Measurements from ENCODE around the gene GDI1.

The GDI1 gene

DNA sequence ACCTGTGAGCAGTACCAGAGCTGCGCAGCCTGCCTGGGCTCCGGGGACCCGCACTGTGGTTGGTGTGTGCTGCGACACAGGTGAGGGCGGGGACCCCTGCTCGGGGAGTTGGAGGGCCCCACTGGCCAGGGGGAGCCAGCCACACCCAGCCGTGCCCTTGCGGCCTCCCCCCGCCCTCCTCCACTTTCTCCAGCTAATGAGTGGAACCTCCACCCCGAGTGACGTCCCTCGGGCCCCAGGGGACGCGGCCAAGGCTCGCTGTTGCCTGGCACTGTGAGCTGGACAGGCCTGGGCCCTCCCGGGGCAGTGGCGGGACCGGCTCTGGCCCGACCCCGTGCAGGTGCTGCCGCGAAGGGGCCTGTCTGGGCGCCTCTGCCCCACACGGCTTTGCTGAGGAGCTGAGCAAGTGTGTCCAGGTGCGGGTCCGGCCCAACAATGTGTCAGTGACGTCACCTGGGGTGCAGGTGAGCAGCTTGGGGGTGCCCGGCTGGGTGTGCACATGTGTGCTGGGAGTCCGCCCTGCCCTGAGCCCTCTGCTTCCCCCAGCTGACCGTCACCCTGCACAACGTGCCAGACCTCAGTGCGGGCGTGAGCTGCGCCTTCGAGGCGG is 26.8 kb downstream of the GDI1 start:
- DNase-seq = no peak

- DNase-seq = no peak
Measured at GRCh38 chrX:154464806-154465365, 27.9 kb downstream of the GDI1 start.

DNA sequence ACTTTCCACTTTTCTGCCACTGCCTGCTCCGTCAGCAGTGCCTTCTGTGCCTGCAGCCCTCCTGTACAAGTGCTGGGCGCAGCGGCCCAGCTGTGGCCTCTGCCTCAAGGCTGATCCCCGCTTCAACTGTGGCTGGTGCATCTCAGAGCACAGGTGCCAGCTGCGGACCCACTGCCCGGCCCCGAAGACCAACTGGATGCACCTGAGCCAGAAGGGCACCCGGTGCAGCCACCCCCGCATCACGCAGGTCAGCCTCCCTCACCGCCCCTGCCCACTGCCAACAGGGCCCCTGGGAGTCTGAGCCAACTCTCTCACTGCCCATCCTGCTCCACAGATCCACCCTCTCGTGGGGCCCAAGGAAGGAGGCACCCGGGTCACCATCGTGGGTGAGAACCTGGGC is 28.6 kb downstream of the GDI1 start:
- DNase-seq = no peak

DNA sequence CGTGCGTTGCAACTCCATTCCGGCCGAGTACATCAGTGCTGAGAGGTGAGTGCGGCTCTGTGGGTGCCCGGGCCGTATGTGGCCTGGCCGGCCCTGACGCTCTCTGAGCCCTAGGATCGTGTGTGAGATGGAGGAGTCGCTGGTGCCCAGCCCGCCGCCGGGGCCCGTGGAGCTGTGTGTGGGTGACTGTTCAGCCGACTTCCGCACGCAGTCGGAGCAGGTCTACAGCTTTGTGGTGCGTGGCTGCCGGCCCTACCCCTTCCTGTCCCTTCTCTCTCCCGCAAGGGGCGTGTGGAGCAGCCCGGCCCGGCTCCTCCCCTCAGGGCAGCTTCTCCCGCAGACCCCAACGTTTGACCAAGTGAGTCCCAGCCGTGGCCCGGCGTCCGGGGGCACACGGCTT is 29.1 kb downstream of the GDI1 start:
- DNase-seq = no peak

GRCh38 chrX:154466907-154467306 is 30.0 kb downstream of the GDI1 start:
- DNase-seq = no peak

DNA sequence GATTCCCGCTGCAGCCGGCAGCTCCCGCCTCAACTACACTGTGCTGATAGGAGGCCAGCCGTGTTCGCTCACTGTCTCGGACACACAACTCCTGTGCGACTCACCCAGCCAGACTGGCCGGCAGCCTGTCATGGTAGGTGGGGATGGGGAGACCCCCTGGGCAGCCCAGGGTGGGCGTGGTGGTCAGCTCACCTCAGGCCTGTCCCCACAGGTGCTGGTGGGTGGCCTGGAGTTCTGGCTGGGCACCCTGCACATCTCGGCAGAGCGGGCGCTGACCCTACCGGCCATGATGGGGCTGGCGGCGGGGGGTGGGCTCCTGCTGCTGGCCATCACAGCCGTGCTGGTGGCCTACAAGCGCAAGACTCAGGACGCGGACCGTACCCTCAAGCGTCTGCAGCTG is 30.6 kb downstream of the GDI1 start:
- no peak for DNase-seq

DNA sequence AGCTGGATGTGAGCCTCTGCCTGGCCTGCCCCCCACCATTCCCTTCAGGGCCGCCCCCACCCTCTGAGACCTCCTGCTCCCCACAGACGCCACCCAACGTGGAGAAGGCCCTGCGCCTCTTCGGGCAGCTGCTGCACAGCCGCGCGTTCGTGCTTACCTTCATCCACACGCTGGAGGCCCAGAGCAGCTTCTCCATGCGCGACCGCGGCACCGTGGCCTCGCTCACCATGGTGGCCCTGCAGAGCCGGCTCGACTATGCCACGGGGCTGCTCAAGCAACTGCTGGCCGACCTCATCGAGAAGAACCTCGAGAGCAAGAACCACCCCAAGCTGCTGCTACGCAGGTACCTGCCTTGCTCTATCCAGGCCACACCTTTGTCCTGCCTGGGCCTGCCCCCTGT is 31.3 kb downstream of the GDI1 start:
- no peak for DNase-seq

- no peak for DNase-seq
Measured at GRCh38 chrX:154469114-154469513, 32.2 kb downstream of the GDI1 start.

- no peak for DNase-seq
Measured at GRCh38 chrX:154469880-154470279, 32.9 kb downstream of the GDI1 start.

- no peak for DNase-seq
Measured at GRCh38 chrX:154470434-154470833, 33.5 kb downstream of the GDI1 start.

DNA sequence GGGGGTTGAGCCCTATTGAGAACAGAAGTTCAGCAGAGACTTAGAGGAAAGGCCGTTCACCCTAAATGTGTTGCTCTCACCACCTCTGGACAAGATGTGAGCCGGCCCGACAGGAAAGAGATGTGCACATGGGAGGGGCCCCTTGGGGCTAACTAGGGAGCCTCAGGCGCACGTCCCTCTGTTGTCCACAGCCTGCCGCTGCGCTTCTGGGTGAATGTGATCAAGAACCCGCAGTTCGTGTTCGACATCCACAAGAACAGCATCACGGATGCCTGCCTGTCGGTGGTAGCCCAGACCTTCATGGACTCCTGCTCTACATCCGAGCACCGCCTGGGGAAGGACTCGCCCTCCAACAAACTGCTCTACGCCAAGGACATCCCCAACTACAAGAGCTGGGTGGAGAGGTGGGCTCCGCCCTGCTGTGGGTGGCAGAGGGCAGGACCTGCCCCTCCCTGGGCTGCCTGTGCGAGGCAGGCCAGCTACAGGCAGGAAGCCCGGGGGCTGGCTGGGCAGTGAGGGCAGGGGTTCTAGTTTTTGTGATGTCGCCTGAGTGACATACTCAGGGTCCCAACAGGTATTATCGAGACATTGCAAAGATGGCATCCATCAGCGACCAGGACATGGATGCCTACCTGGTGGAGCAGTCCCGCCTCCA is 34.1 kb downstream of the GDI1 start:
- no peak for DNase-seq

- no peak for DNase-seq
Measured at GRCh38 chrX:154471839-154472684, 35.1 kb downstream of the GDI1 start.

- DNase-seq = no peak
Measured at GRCh38 chrX:154472685-154473632, 36.0 kb downstream of the GDI1 start.

GRCh38 chrX:154473683-154474082 is 36.7 kb downstream of the GDI1 start:
- no peak for DNase-seq

DNA sequence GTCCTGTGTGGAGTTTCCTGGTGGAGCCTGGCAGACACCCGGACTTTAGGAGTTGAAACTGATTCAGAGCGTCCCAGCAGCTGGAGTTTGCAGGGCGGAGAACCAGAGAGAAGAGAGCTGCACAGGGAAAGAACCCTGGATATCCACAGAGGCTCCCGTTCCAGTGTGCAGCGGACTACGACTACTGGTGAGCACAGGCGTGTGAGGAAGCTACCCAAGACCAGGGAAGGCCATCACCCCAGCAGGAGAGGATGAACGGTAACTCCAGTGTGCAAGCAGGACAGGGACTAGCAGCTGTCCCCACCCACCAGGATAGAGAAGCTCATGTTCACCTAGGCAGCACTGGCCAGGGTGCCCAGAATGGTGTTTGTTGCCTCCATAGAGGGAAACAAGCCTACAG is 39.9 kb downstream of the GDI1 start:
- DNase-seq = no peak

GRCh38 chrX:154477891-154478477 is 41.0 kb downstream of the GDI1 start:
- no peak for DNase-seq

- DNase-seq = peak; percentile 57
Measured at GRCh38 chrX:154478728-154479622, 42.0 kb downstream of the GDI1 start, which contains the start of gene LAGE3. Gene LAGE3 (minus strand): TSS chrX:154479281. CDS start chrX:154478915, 366 bp downstream.

GRCh38 chrX:154481195-154481594 is 44.2 kb downstream of the GDI1 start:
- no peak for DNase-seq

DNA sequence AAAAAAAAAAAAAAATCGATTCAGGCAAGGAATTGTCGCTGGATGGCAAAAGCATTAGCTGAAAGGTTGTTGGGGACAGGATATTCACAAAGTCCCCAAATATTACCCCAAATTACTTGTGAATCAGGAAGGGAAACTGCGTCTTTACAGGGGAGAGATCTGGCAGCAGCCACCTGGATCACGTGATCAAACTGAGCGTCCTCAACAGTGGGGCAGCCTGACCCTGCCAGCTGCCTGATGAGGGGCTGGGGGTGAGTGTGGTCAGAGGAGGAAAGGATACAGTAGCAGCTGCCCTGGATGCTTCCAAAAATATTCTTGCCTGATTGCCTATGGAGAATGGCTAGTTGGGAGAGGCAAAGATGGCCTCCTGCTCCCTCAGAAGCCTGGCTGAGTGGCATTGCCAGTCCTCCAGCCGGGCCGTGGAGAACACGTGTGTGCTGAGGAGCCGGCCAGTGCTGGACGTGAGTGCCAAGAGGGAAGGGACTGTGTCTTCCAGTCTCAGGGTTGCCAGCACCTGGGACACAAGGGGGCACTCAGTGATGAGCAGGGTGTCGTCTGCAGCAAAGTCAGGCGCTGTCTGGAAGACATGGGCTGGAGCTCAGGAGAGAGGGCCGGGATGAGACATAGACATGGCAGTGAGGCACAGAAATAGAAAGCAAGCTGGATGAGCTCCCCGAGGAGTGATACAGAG is 45.1 kb downstream of the GDI1 start:
- DNase-seq = no peak

DNA sequence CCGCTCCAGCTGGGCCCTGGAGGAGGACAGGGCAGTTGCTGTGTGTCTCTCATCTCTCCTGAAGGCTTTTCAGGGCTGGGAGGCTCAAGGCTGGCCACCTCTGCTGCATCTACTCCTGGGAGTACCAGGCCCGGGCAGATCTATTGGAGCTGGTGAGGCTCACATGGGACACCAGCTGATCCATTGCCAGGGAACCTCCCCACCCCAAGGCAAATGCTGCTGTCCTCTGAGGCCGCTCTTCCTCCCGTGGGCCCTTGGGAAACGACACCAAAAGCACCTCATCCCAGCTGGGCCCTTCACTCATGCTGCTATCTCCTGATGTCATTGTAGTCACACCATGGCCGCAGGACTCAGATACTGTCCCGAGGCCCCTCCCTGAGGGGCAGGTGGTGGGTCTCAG is 45.8 kb downstream of the GDI1 start:
- no peak for DNase-seq

Measured in GOT3 (cell line).